Measurements from ENCODE around the gene STARD7. TPM values are rescaled to one million over a fixed set of nuclear protein-coding genes. Genes with fewer than 3 reads are reported as not detected.
"Not testable (repeated sequence)": the region's sequence is repeated elsewhere in the genome, so short reads cannot be mapped to it uniquely, and the experiment has no call there.

STARD7 gene
- total RNA-seq (2014; rRNA removed; shearing (Covaris generic); ENCODE audit: low replicate concordance), result 100 and 113 TPM in 2 replicates

DNA sequence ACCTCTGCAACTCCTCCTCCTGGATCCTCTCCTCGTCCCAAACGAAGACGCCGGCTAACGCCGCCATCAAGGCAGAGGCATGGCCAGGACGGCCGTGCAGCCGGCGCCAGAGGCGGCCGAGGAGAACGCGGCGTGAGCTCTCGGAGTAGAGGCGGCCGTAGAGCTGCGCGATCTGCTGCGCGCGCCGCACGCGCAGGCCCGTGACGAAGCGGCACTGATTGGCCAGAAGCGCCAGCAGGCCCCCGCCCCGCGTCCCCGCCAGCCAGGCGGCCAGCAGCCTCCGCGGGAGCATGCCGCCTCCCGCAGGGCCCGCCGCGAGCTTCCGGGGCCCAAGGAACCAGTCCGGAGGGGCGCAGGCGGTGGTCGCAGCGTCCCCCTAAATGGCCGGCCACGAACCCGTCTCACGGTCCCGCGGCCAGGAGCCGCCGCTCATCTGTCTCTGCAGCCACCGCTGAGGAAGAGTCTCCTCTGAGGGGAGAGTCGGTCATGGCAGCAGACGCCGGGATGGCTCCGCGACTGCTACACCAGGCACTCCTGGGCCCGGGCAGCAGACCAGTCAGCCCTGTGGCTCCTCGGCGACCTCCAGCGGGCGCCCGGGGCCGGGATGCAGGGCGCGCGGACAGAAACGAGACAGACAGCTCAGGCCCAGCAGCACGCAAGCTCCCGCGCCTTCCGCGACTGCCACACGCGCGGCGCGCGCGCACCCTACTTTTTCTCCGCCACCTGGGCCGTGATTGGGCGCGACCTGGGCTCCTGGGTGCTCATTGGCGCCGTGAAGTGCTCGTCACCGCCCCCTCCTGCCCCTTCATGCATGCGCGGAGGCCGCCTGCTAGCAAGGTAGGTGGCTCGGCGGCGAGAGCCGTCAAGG is at the start of gene STARD7:
Gene STARD7, minus strand, starts transcription at position 685 of the 868 bp plus-strand sequence. Its CDS starts 393 bp downstream, at position 292.
- peak; percentile 99 for DNase-seq

DNA sequence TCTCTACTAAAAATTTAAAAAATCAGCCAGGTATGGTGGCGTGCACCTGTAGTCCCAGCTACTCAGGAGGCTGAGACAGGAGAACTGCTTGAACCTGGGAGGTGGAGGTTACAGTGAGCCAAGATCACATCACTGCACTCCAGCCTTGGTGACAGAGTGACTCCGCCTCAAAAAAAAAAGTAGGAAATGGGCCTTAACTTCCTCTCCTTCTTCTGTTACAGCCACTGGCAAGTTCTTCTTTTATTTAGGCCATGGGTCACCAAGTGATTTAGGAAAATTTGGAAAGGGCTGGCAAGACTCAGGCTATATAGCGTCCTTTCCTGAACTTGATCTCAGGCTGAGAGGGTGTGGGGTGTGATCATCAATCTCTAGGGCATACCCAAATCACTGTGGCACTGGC is 49.1 kb upstream of the STARD7 start:
- peaks cover 37% of the 10 kb centered on the region for H3K36me3 ChIP-seq
- not testable (repeated sequence) for H3K9me3 ChIP-seq, H3K4me3 ChIP-seq, H3K27me3 ChIP-seq, DNase-seq

More for the DNA sequence above, at the start of gene STARD7:
- H3K36me3 ChIP-seq, result peaks cover 2% of the 10 kb centered on the region; the same call in 1 of the 2 replicates
- no peaks in the 10 kb centered on the region for H3K27me3 ChIP-seq
- H3K9me3 ChIP-seq, result no peaks in the 10 kb centered on the region
- H3K4me3 ChIP-seq, result peak within 1 kb of the TSS; percentile 93

DNA sequence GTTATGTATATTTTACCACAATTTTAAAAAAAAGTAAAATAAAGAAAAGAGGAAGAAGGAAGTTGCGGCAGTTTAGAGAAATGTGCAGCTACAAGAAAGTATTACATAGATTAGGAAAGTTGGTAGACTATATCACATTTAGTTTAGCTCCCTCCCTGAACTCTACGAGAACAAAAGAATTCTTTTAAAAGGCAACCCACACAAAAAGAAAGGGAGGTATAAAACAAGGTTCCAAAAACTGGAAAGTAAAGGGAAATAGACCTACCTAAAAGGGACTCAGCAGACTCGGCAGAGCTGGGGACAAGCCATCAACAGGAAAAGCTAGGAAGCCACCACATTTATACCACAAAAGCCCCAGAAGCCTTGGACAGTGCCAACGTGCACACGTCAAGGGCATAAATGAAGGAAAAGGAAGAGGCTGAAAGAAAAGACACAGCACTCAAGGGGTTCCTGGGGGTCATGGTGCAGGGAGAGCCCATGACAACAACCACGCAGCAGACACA is 48.0 kb upstream of the STARD7 start:
- Histone ChIP-seq H3K9me3 (no peaks in the 10 kb centered on the region), H3K4me3 (no peak overlapping the region), H3K27me3 (no peaks in the 10 kb centered on the region), H3K36me3 (peaks cover 45% of the 10 kb centered on the region)
- DNase-seq, result no peak

GRCh38 chr2:96254571-96254970 is 45.9 kb upstream of the STARD7 start:
- H3K27me3 ChIP-seq, result no peaks in the 10 kb centered on the region
- no peak for DNase-seq
- H3K9me3 ChIP-seq, result no peaks in the 10 kb centered on the region
- peaks cover 41% of the 10 kb centered on the region for H3K36me3 ChIP-seq
- H3K4me3 ChIP-seq, result no peak overlapping the region

DNA sequence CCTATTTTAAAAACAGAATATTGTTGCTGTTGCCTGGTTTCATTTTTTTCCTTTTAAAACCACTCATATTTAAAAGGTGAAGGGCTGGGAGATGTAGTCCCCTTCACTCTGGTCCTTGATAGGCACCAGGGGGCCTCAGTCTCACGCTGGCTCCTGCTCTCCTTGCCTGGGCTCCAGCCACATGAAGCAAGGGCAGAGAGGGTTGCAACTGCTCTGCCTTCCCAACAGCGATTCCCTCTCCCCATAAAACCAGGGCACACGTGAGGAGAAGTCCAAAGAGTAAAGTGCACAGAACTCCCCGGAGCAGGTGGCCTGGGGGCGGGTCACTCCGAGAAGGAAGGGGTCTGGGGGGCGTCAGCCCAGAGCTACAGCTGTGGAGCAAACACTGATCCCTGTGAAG is 44.4 kb upstream of the STARD7 start:
- no peaks in the 10 kb centered on the region for H3K27me3 ChIP-seq

GRCh38 chr2:96252526-96252925 is 43.9 kb upstream of the STARD7 start:
- Histone ChIP-seq H3K36me3 (peaks cover 37% of the 10 kb centered on the region), H3K4me3 (no peak overlapping the region), H3K9me3 (no peaks in the 10 kb centered on the region), H3K27me3 (no peaks in the 10 kb centered on the region)
- DNase-seq, result no peak

More for the DNA sequence above, 44.4 kb upstream of the STARD7 start:
- Histone ChIP-seq H3K4me3 (no peak overlapping the region), H3K36me3 (peaks cover 37% of the 10 kb centered on the region), H3K9me3 (no peaks in the 10 kb centered on the region)
- DNase-seq, result no peak

GRCh38 chr2:96251721-96252292 is 43.2 kb upstream of the STARD7 start:
- Histone ChIP-seq H3K36me3 (peaks cover 37% of the 10 kb centered on the region), H3K27me3 (no peaks in the 10 kb centered on the region), H3K4me3 (no peak overlapping the region), H3K9me3 (no peaks in the 10 kb centered on the region)
- DNase-seq, result peak; percentile 89

GRCh38 chr2:96250188-96250587 is 41.6 kb upstream of the STARD7 start:
- Histone ChIP-seq H3K27me3 (no peaks in the 10 kb centered on the region), H3K36me3 (peaks cover 31% of the 10 kb centered on the region), H3K4me3 (no peak overlapping the region), H3K9me3 (peaks cover 2% of the 10 kb centered on the region; the same call in 1 of the 2 replicates)
- no peak for DNase-seq

- peaks cover 25% of the 10 kb centered on the region for H3K36me3 ChIP-seq
- peaks cover 2% of the 10 kb centered on the region; the same call in 1 of the 2 replicates for H3K9me3 ChIP-seq
- no peak overlapping the region for H3K4me3 ChIP-seq
- H3K27me3 ChIP-seq, result no peaks in the 10 kb centered on the region
- no peak for DNase-seq
Measured at GRCh38 chr2:96249654-96250053, 41.0 kb upstream of the STARD7 start.

DNA sequence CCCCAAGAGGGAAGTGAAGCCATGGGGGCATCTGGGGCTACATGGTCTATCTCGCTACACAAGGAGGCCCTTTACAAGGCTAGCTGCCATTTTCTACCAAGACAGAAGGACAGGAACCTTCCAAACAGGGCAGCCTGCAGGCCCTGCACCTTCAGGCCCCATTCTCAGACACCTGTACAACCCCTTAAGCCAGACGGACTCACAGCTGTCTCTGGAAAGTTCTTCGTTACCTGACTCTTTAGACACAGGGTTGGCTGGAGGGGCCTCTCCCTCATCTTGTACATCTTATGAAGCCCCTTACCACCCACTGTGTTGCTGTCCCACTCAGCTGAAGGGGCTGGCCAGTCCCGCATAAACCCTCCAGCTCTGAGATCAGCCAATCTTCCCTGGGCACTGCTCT is 40.0 kb upstream of the STARD7 start:
- DNase-seq, result no peak
- H3K9me3 ChIP-seq, result peaks cover 2% of the 10 kb centered on the region; the same call in 1 of the 2 replicates
- no peaks in the 10 kb centered on the region for H3K27me3 ChIP-seq
- peaks cover 17% of the 10 kb centered on the region for H3K36me3 ChIP-seq
- no peak overlapping the region for H3K4me3 ChIP-seq

DNA sequence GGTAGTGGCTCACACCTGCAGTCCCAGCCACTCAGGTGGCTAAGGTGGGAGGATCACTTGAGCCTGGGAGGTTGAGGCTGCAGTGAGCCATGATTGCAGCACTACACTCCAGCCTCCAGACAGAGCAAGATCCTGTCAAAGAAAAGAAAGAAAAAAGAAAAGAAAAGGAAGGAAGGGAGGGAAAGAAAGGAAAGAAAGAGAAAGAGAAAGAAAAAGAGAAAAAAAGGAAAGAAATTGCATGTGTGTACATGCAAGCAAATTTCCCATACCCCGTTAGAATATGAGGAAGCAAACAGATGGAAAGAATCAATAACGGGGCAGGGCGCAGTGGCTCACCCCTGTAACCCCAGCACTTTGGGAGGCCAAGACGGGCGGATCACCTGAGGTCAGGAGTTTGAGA is 39.3 kb upstream of the STARD7 start:
- Histone ChIP-seq H3K36me3 (peaks cover 12% of the 10 kb centered on the region), H3K4me3 (no peak overlapping the region), H3K27me3 (no peaks in the 10 kb centered on the region), H3K9me3 (peaks cover 2% of the 10 kb centered on the region; the same call in 1 of the 2 replicates)
- DNase-seq, result no peak

- no peak for DNase-seq
- H3K9me3 ChIP-seq, result peaks cover 2% of the 10 kb centered on the region; the same call in 1 of the 2 replicates
Measured at GRCh38 chr2:96247009-96247408, 38.4 kb upstream of the STARD7 start.

GRCh38 chr2:96245609-96246390 is 37.2 kb upstream of the STARD7 start:
- Histone ChIP-seq H3K9me3 (peaks cover 2% of the 10 kb centered on the region; the same call in 1 of the 2 replicates), H3K36me3 (peaks cover 3% of the 10 kb centered on the region; the same call in 1 of the 2 replicates), H3K27me3 (no peaks in the 10 kb centered on the region), H3K4me3 (no peak overlapping the region)
- DNase-seq, result peak; percentile 49

More at GRCh38 chr2:96247009-96247408, 38.4 kb upstream of the STARD7 start:
- Histone ChIP-seq H3K36me3 (peaks cover 6% of the 10 kb centered on the region), H3K4me3 (no peak overlapping the region), H3K27me3 (no peaks in the 10 kb centered on the region)

GRCh38 chr2:96243843-96244242 is 35.2 kb upstream of the STARD7 start:
- H3K27me3 ChIP-seq, result no peaks in the 10 kb centered on the region
- H3K4me3 ChIP-seq, result no peak overlapping the region
- peaks cover 2% of the 10 kb centered on the region; the same call in 1 of the 2 replicates for H3K9me3 ChIP-seq
- DNase-seq, result no peak
- H3K36me3 ChIP-seq, result no peaks in the 10 kb centered on the region; the same call in 1 of the 2 replicates

DNA sequence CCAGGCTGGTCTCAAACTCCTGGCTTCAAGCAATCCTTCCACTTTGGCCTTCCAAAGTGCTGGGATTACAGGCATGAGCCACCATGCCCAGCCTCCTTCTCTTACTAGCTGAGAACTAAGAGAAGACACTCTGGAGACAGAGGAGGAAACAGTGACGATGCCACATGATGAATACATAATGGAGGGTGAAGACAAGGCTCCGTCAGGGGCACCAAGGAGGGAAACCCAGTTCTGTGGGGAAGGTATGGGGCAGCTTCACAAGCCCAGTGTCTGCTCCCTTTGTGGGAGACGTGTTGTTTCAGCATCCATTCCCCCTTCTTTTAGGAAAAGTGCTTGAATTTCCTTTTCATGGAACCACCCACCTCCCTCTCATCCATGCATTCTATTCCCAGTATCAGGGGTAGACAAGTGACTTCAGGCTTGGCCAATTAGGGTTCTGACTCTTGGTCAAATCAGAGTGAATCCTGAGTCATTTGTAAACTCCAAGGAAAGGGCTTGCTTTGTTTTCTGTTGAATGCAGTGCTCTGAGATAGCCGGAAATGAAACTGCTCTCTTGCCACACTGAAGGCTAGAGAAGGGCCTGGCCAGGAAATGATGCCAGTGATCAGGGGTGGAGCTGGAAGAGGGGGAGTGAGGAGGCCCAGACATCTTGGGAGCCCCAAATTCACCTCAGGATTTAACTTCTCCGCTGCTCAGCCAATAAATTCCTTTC is 33.4 kb upstream of the STARD7 start:
- peaks cover 2% of the 10 kb centered on the region; the same call in 1 of the 2 replicates for H3K9me3 ChIP-seq
- peak; percentile 72 for DNase-seq
- no peaks in the 10 kb centered on the region for H3K27me3 ChIP-seq
- H3K4me3 ChIP-seq, result no peak overlapping the region
- H3K36me3 ChIP-seq, result no peaks in the 10 kb centered on the region; the same call in 1 of the 2 replicates

GRCh38 chr2:96241227-96241626 is 32.6 kb upstream of the STARD7 start:
- H3K36me3 ChIP-seq, result no peaks in the 10 kb centered on the region
- H3K4me3 ChIP-seq, result no peak overlapping the region
- H3K27me3 ChIP-seq, result no peaks in the 10 kb centered on the region
- no peak for DNase-seq
- peaks cover 2% of the 10 kb centered on the region; the same call in 1 of the 2 replicates for H3K9me3 ChIP-seq
